Panc1 (cell line): ENCODE measurements around the gene ZFC3H1.

Experiments used
- CTCF ChIP-seq: fragments of 450-650 bp; IDR thresholded peaks from 2 replicates; pipeline ENCODE4 v1.5.1; 2017; ENCODE audit warnings: mild to moderate bottlenecking
- POLR2AphosphoS5 ChIP-seq: IDR thresholded peaks from 2 replicates; pipeline ENCODE4 v1.6.1; 2012; ENCODE audit warnings: mild to moderate bottlenecking, low read depth, low read length, moderate library complexity
- REST ChIP-seq, 2 experiments: IDR thresholded peaks; 2 replicates each; pipeline ENCODE4 v1.6.1; 2011 to 2012; ENCODE audit warnings: low read depth in 2 of 2, control low read depth in 1 of 2, low read length in 1 of 2, mild to moderate bottlenecking in 1 of 2, moderate library complexity in 1 of 2; ENCODE audit not compliant: insufficient read depth in 1 of 2

- TF ChIP-seq POLR2AphosphoS5 (no peak), REST (IDR thresholded peaks at IDR 0.05; ENCODE audit: insufficient read depth in 1 of 2, low read depth in 2 of 2, low read length in 1 of 2) (no peak), CTCF (no peak)
Observed at GRCh38 chr12:71655907-71656306, 7.7 kb downstream of the ZFC3H1 start.
